HEK293 (cell line): ENCODE data around the gene CLDN7.

Experiments
- IKZF3 ChIP-seq: fragments of 450-650 bp; IDR thresholded peaks from 2 replicates; pipeline ENCODE4 v1.5.0; 2018; ENCODE audit warnings: missing biosample characterization, mild to moderate bottlenecking, missing genetic modification characterization, moderate library complexity
- KLF1 ChIP-seq: fragments of 450-650 bp; formaldehyde crosslinking; IDR thresholded peaks from 2 replicates; pipeline ENCODE4 v1.5.1; 2016; ENCODE audit warnings: missing biosample characterization, missing genetic modification characterization
- PATZ1 ChIP-seq: fragments of 450-650 bp; formaldehyde crosslinking; IDR thresholded peaks from 2 replicates; pipeline ENCODE4 v1.5.1; 2016; ENCODE audit warnings: missing biosample characterization, missing genetic modification characterization
- PRDM10 ChIP-seq: fragments of 450-650 bp; formaldehyde crosslinking; IDR thresholded peaks from 2 replicates; pipeline ENCODE4 v1.5.1; 2016; ENCODE audit warnings: missing biosample characterization, missing genetic modification characterization
- RBAK ChIP-seq: fragments of 450-650 bp; formaldehyde crosslinking; IDR thresholded peaks from 2 replicates; pipeline ENCODE4 v1.5.1; 2016; ENCODE audit warnings: missing biosample characterization, missing genetic modification characterization
- WT1 ChIP-seq: fragments of 450-650 bp; formaldehyde crosslinking; IDR thresholded peaks from 2 replicates; pipeline ENCODE4 v1.5.1; 2016; ENCODE audit warnings: missing biosample characterization, missing genetic modification characterization
- ZFHX2 ChIP-seq: fragments of 450-650 bp; formaldehyde crosslinking; conservative IDR thresholded peaks from 2 replicates; pipeline ENCODE4 v1.5.1; 2016; ENCODE audit warnings: missing biosample characterization, missing genetic modification characterization
- ZNF112 ChIP-seq: fragments of 450-650 bp; formaldehyde crosslinking; IDR thresholded peaks from 2 replicates; pipeline ENCODE4 v1.5.0; 2017; ENCODE audit warnings: missing biosample characterization, missing genetic modification characterization
- ZNF2 ChIP-seq: fragments of 450-650 bp; formaldehyde crosslinking; IDR thresholded peaks from 2 replicates; pipeline ENCODE4 v1.5.1; 2016; ENCODE audit warnings: missing biosample characterization, missing genetic modification characterization
- ZNF223 ChIP-seq: fragments of 450-650 bp; formaldehyde crosslinking; IDR thresholded peaks from 2 replicates; pipeline ENCODE4 v1.5.1; 2016; ENCODE audit warnings: missing biosample characterization, missing genetic modification characterization
- ZNF521 ChIP-seq: fragments of 450-650 bp; formaldehyde crosslinking; IDR thresholded peaks from 2 replicates; pipeline ENCODE4 v1.5.1; 2017; ENCODE audit warnings: missing biosample characterization, mild to moderate bottlenecking, missing genetic modification characterization
- ZNF600 ChIP-seq: fragments of 450-650 bp; formaldehyde crosslinking; IDR thresholded peaks from 2 replicates; pipeline ENCODE4 v1.5.1; 2016; ENCODE audit warnings: missing biosample characterization, missing genetic modification characterization
- ZNF639 ChIP-seq: fragments of 450-650 bp; formaldehyde crosslinking; IDR thresholded peaks from 2 replicates; pipeline ENCODE4 v1.5.1; 2016; ENCODE audit warnings: missing biosample characterization, missing genetic modification characterization
- ZNF76 ChIP-seq: fragments of 450-650 bp; formaldehyde crosslinking; IDR thresholded peaks from 2 replicates; pipeline ENCODE4; 2016; ENCODE audit warnings: low read depth, missing biosample characterization, missing genetic modification characterization, borderline replicate concordance
- TF ChIP-seq, protein P1 (sequence below): sonication (generic); formaldehyde crosslinking; IDR thresholded peaks from 2 replicates; pipeline ENCODE4 v1.8.1; 2022; ENCODE audit warnings: mild to moderate bottlenecking, moderate library complexity, missing genetic modification reagents
- TF ChIP-seq, protein P2 (sequence below): fragments of 450-650 bp; formaldehyde crosslinking; conservative IDR thresholded peaks from 2 replicates; pipeline ENCODE4 v1.5.1; 2016; ENCODE audit warnings: low read depth, missing biosample characterization, missing genetic modification characterization
- TF ChIP-seq, protein P3 (sequence below): fragments of 450-650 bp; formaldehyde crosslinking; IDR thresholded peaks from 2 replicates; pipeline ENCODE4 v1.5.1; 2017; ENCODE audit warnings: missing biosample characterization, missing genetic modification characterization

Gene CLDN7

DNA sequence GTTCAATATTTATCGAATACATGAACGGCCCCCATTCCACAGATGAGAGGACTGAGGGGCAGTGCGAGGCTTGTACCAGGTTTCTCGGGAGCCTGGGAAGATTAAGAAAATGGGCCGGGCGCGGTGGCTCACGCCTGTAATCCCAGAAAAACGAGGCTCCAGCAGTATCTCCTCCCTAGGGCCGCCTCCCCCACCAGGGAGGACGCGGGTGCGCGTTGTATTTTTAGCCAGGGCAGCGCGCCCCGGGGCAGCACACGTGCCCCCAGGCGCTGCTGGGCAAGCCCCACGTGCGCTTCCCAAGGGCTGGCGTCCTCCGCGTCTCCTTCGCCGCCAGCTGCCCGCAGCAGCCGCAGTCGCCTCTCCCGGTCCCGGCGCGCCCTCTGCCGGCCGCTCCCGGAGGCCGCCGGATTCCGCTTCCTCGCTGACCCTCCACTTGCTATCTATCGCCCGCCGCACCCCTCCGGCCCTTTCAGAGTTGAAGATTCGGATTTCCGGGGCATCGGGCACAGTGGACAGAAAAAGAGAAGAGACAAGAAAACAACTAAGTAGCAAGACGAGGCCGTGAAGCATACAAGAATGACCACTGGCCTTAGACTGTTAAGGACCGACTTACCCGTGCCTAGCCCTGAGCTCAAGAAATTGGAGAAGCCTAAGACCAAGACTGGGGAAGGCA, 34.0 kb upstream of the CLDN7 start (continued):
- TF ChIP-seq IKZF3 (tag by site-specific recombination) (peak; percentile 93), ZNF76 (peak; percentile 52; the same call in 1 of the 2 replicates), PRDM10 (peak; percentile 92), ZNF2 (tag by site-specific recombination) (peak; percentile 85), ZNF223 (tag by site-specific recombination) (no peak), WT1 (tag by site-specific recombination) (no peak), RBAK (tag by site-specific recombination) (no peak), ZNF112 (tag by site-specific recombination) (no peak), ZNF600 (tag by site-specific recombination) (0 out of 2 replicates have a peak, but pooled peaks have one; percentile 18), ZNF521 (tag by site-specific recombination) (no peak), ZFHX2 (tag by site-specific recombination) (peak; percentile 17; the same call in 1 of the 2 replicates), KLF1 (tag by site-specific recombination) (0 out of 2 replicates have a peak, but pooled peaks have one; percentile 12), PATZ1 (peak; percentile 80), ZNF639 (tag by site-specific recombination) (no peak)
- TF ChIP-seq, protein P1, sequence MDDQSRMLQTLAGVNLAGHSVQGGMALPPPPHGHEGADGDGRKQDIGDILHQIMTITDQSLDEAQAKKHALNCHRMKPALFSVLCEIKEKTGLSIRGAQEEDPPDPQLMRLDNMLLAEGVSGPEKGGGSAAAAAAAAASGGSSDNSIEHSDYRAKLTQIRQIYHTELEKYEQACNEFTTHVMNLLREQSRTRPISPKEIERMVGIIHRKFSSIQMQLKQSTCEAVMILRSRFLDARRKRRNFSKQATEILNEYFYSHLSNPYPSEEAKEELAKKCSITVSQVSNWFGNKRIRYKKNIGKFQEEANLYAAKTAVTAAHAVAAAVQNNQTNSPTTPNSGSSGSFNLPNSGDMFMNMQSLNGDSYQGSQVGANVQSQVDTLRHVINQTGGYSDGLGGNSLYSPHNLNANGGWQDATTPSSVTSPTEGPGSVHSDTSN (CRISPR knock-in tag) = 0 out of 2 replicates have a peak, but pooled peaks have one; percentile 56
- TF ChIP-seq, protein P2, sequence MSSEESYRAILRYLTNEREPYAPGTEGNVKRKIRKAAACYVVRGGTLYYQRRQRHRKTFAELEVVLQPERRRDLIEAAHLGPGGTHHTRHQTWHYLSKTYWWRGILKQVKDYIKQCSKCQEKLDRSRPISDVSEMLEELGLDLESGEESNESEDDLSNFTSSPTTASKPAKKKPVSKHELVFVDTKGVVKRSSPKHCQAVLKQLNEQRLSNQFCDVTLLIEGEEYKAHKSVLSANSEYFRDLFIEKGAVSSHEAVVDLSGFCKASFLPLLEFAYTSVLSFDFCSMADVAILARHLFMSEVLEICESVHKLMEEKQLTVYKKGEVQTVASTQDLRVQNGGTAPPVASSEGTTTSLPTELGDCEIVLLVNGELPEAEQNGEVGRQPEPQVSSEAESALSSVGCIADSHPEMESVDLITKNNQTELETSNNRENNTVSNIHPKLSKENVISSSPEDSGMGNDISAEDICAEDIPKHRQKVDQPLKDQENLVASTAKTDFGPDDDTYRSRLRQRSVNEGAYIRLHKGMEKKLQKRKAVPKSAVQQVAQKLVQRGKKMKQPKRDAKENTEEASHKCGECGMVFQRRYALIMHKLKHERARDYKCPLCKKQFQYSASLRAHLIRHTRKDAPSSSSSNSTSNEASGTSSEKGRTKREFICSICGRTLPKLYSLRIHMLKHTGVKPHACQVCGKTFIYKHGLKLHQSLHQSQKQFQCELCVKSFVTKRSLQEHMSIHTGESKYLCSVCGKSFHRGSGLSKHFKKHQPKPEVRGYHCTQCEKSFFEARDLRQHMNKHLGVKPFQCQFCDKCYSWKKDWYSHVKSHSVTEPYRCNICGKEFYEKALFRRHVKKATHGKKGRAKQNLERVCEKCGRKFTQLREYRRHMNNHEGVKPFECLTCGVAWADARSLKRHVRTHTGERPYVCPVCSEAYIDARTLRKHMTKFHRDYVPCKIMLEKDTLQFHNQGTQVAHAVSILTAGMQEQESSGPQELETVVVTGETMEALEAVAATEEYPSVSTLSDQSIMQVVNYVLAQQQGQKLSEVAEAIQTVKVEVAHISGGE (tag by site-specific recombination) = no peak
- TF ChIP-seq, protein P3, sequence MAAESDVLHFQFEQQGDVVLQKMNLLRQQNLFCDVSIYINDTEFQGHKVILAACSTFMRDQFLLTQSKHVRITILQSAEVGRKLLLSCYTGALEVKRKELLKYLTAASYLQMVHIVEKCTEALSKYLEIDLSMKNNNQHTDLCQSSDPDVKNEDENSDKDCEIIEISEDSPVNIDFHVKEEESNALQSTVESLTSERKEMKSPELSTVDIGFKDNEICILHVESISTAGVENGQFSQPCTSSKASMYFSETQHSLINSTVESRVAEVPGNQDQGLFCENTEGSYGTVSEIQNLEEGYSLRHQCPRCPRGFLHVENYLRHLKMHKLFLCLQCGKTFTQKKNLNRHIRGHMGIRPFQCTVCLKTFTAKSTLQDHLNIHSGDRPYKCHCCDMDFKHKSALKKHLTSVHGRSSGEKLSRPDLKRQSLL (tag by site-specific recombination) = 0 out of 2 replicates have a peak, but pooled peaks have one; percentile 60
- TF ChIP-seq, all 188 proteins: peak for 47
